H1 (cell line): Measurements from ENCODE around the gene DCP2. TPM values are rescaled to one million over a fixed set of nuclear protein-coding genes. Genes with fewer than 3 reads are reported as not detected.

Experiments used
- CTCF ChIA-PET: fragments of 300-600 bp; sonication (Branson Sonifier 250); formaldehyde crosslinking; loops from one replicate; lab custom pipeline; 2021; ENCODE audit not compliant: partially characterized antibody; lab: Charles Lee
- POLR2A ChIA-PET: fragments of 300-600 bp; sonication (Branson Sonifier 250); formaldehyde crosslinking; loops from one replicate; lab custom pipeline; 2021; ENCODE audit warnings: inconsistent platforms; ENCODE audit not compliant: partially characterized antibody; lab: Charles Lee
- DNase-seq, 2 experiments: peaks; one replicate each; pipeline versions ENCODE4 v3.0.0 to v3.0.0-alpha.2; 2010 to 2022; ENCODE audit warnings: low spot score in 2 of 2, low read depth in 1 of 2, mixed read lengths in 1 of 2
- FAIRE-seq: peaks from 2 replicates; lab custom pipeline; 2011; peaks lifted over from hg19 to GRCh38; lab: Jason Lieb, UNC
- H2AFZ ChIP-seq: 2 replicates; pipeline ENCODE4 v1.8.1; 2012; ENCODE audit warnings: low read length, inconsistent platforms
- H2AK5ac ChIP-seq: 2 replicates; pipeline ENCODE4 v1.6.1; 2013; ENCODE audit warnings: low read depth, low read length
- H2BK120ac ChIP-seq: replicated peaks from 2 replicates; pipeline ENCODE3; 2013; ENCODE audit warnings: low read depth, low read length, inconsistent platforms
- H2BK12ac ChIP-seq: 2 replicates; pipeline ENCODE4 v1.6.1; 2013; ENCODE audit warnings: low read depth, low read length
- H2BK15ac ChIP-seq: 2 replicates; pipeline ENCODE4 v1.6.1; 2013; ENCODE audit warnings: low read length
- H2BK20ac ChIP-seq: 2 replicates; pipeline ENCODE4 v1.6.1; 2013; ENCODE audit warnings: low read length
- H2BK5ac ChIP-seq: 2 replicates; pipeline ENCODE4 v1.6.1; 2013; ENCODE audit warnings: low read depth, low read length
- H3K14ac ChIP-seq: 2 replicates; pipeline ENCODE4 v1.6.1; 2013; ENCODE audit warnings: inconsistent platforms; ENCODE audit not compliant: insufficient read length
- H3K18ac ChIP-seq: 2 replicates; pipeline ENCODE4 v1.6.1; 2013; ENCODE audit warnings: low read length; ENCODE audit errors: extremely low read depth
- H3K23ac ChIP-seq: 2 replicates; pipeline ENCODE4 v1.6.1; 2013; ENCODE audit warnings: inconsistent platforms; ENCODE audit not compliant: insufficient read length
- H3K23me2 ChIP-seq: 2 replicates; pipeline ENCODE4 v1.6.1; 2013; ENCODE audit warnings: low read depth, low read length
- H3K27ac ChIP-seq: 2 replicates; pipeline ENCODE4 v1.6.1; 2011; ENCODE audit warnings: low read depth, low read length, inconsistent platforms
- H3K27me3 ChIP-seq, 4 experiments: replicated peaks in 1 of 4; 1 replicate in 1 of 4; 2 replicates in 3 of 4; pipeline versions ENCODE4 v1.6.1 to v1.8.1; 2011 to 2013; ENCODE audit warnings: low read length in 3 of 4, mild to moderate bottlenecking in 3 of 4, inconsistent platforms in 2 of 4, mixed read lengths in 2 of 4, moderate library complexity in 1 of 4; ENCODE audit not compliant: control insufficient read depth in 3 of 4, insufficient read depth in 3 of 4; ENCODE audit errors: extremely low read depth in 1 of 4
- H3K36me3 ChIP-seq, 4 experiments: 2 replicates each; pipeline versions ENCODE4 v1.6.1 to v1.8.1; 2011 to 2013; ENCODE audit warnings: mild to moderate bottlenecking in 4 of 4, low read length in 3 of 4, moderate library complexity in 2 of 4, control low read depth in 1 of 4, inconsistent platforms in 1 of 4; ENCODE audit not compliant: insufficient read depth in 4 of 4, control insufficient read depth in 2 of 4
- H3K4ac ChIP-seq: replicated peaks from 2 replicates; pipeline ENCODE3; 2013; ENCODE audit warnings: low read length, low read depth, mixed read lengths, inconsistent platforms; ENCODE audit not compliant: insufficient read length
- H3K4me1 ChIP-seq, 4 experiments: replicated peaks in 1 of 4; 1 replicate in 1 of 4; 2 replicates in 3 of 4; pipeline versions ENCODE4 v1.6.1 to v1.8.1; 2011 to 2013; ENCODE audit warnings: low read length in 3 of 4, inconsistent platforms in 2 of 4, mixed read lengths in 1 of 4; ENCODE audit not compliant: insufficient read depth in 4 of 4, control insufficient read depth in 3 of 4
- H3K4me2 ChIP-seq, 2 experiments: 2 replicates each; pipeline versions ENCODE4 v1.6.1 to v1.8.1; 2011 to 2013; ENCODE audit warnings: low read depth in 2 of 2, low read length in 2 of 2, control low read depth in 1 of 2, inconsistent platforms in 1 of 2, mild to moderate bottlenecking in 1 of 2; ENCODE audit not compliant: insufficient read depth in 1 of 2
- H3K4me3 ChIP-seq, 4 experiments: fragments of 200-600, 300-600 bp in 1 of 4; sonication (generic), shearing (Covaris generic), sonication (Bioruptor Twin) in 1 of 4; 2 replicates each; pipeline versions ENCODE4 v1.5.1 to v1.8.1; 2011 to 2016; ENCODE audit warnings: low read length in 4 of 4, low read depth in 3 of 4, control low read depth in 2 of 4, inconsistent platforms in 2 of 4, mild to moderate bottlenecking in 2 of 4, mixed read lengths in 1 of 4, moderate library complexity in 1 of 4; ENCODE audit not compliant: insufficient read depth in 2 of 4; ENCODE audit errors: extremely low read depth in 1 of 4
- H3K56ac ChIP-seq: replicated peaks from 2 replicates; pipeline ENCODE3; 2013; ENCODE audit warnings: low read depth, mild to moderate bottlenecking, mixed read lengths, low read length, inconsistent platforms; ENCODE audit not compliant: insufficient read length
- H3K79me1 ChIP-seq: 2 replicates; pipeline ENCODE4 v1.6.1; 2013; ENCODE audit warnings: low read depth, low read length, control low read depth
- H3K79me2 ChIP-seq, 2 experiments: 2 replicates each; pipeline versions ENCODE4 v1.6.1 to v1.8.1; 2012 to 2013; ENCODE audit warnings: low read length in 2 of 2, mild to moderate bottlenecking in 2 of 2, inconsistent platforms in 1 of 2; ENCODE audit not compliant: insufficient read depth in 2 of 2, control insufficient read depth in 1 of 2
- H3K9ac ChIP-seq, 4 experiments: replicated peaks in 1 of 4; 1 replicate in 1 of 4; 2 replicates in 3 of 4; pipeline versions ENCODE4 v1.6.1 to v1.8.1; 2011 to 2013; ENCODE audit warnings: low read depth in 3 of 4, low read length in 3 of 4, control low read depth in 2 of 4, mild to moderate bottlenecking in 2 of 4, moderate library complexity in 2 of 4, inconsistent platforms in 1 of 4; ENCODE audit errors: extremely low read depth in 1 of 4
- H3K9me3 ChIP-seq, 2 experiments: 2 replicates each; pipeline versions ENCODE4 v1.6.1 to v1.8.1; 2012 to 2013; ENCODE audit warnings: mild to moderate bottlenecking in 2 of 2, moderate library complexity in 2 of 2, control low read depth in 1 of 2, inconsistent platforms in 1 of 2, low read depth in 1 of 2, low read length in 1 of 2, mixed read lengths in 1 of 2; ENCODE audit not compliant: insufficient read depth in 2 of 2
- H4K20me1 ChIP-seq, 2 experiments: replicated peaks in 1 of 2; 2 replicates each; pipeline versions ENCODE3 to v1.8.1; 2011 to 2013; ENCODE audit warnings: inconsistent platforms in 2 of 2, low read length in 2 of 2, mild to moderate bottlenecking in 1 of 2; ENCODE audit not compliant: insufficient read depth in 2 of 2, control insufficient read depth in 1 of 2
- H4K5ac ChIP-seq: 2 replicates; pipeline ENCODE4 v1.6.1; 2013; ENCODE audit warnings: low read length, low read depth, mixed read lengths, inconsistent platforms; ENCODE audit not compliant: insufficient read length
- H4K8ac ChIP-seq: 2 replicates; pipeline ENCODE4 v1.8.0; 2013; ENCODE audit warnings: mild to moderate bottlenecking, moderate library complexity, low read length, inconsistent platforms; ENCODE audit not compliant: insufficient read depth; ENCODE audit errors: extremely low read depth
- H4K91ac ChIP-seq: replicated peaks from 2 replicates; pipeline ENCODE3; 2013; ENCODE audit warnings: low read length, mixed read lengths, inconsistent platforms; ENCODE audit not compliant: insufficient read length
- BACH1 ChIP-seq: IDR thresholded peaks from 2 replicates; pipeline ENCODE4 v1.6.1; 2012; ENCODE audit warnings: low read length, improper control_type of control experiment
- BCL11A ChIP-seq, 2 experiments: IDR thresholded peaks; one replicate each; pipeline ENCODE4 v1.6.1; 2011; ENCODE audit warnings: low read depth in 2 of 2, low read length in 2 of 2, mild to moderate bottlenecking in 2 of 2
- CTBP2 ChIP-seq: IDR thresholded peaks from 2 replicates; pipeline ENCODE4 v1.7.0; 2011; ENCODE audit warnings: borderline replicate concordance, mild to moderate bottlenecking, moderate library complexity, mixed read lengths, low read length; ENCODE audit not compliant: insufficient read depth, insufficient read length
- FOSL1 ChIP-seq: IDR thresholded peaks from 2 replicates; pipeline ENCODE4 v1.6.1; 2011; ENCODE audit warnings: mild to moderate bottlenecking, low read depth, low read length, moderate library complexity; ENCODE audit not compliant: insufficient read depth
- HDAC2 ChIP-seq, 2 experiments: fragments of 300-600 bp in 1 of 2; sonication (generic) in 1 of 2; IDR thresholded peaks; 2 replicates each; pipeline ENCODE4 v1.6.1; 2011 to 2012; ENCODE audit warnings: low read depth in 2 of 2, low read length in 2 of 2, mild to moderate bottlenecking in 2 of 2, moderate library complexity in 2 of 2, borderline replicate concordance in 1 of 2, inconsistent platforms in 1 of 2
- MAFK ChIP-seq: IDR thresholded peaks from 2 replicates; pipeline ENCODE4 v1.6.1; 2012; ENCODE audit warnings: low read depth, mild to moderate bottlenecking, improper control_type of control experiment, low read length
- POU5F1 ChIP-seq: IDR thresholded peaks from 2 replicates; pipeline ENCODE4 v1.6.1; 2011; ENCODE audit warnings: low read depth, mild to moderate bottlenecking, low read length, moderate library complexity
- SP2 ChIP-seq: IDR thresholded peaks from 2 replicates; pipeline ENCODE4 v1.6.1; 2012; ENCODE audit warnings: mild to moderate bottlenecking, low read length, inconsistent platforms
- SRF ChIP-seq: IDR thresholded peaks from 2 replicates; pipeline ENCODE4 v1.6.1; 2011; ENCODE audit warnings: mild to moderate bottlenecking, low read depth, low read length, moderate library complexity
- TAF1 ChIP-seq: IDR thresholded peaks from 2 replicates; pipeline ENCODE4 v1.6.1; 2011; ENCODE audit warnings: mild to moderate bottlenecking, low read depth, low read length
- WGBS, 2 experiments: shearing (Covaris generic) in 1 of 2; methylation state at CpG; one replicate each; pipeline versions ENCODE4 v1.1.6 to v1.1.7; 2013 to 2015; ENCODE audit warnings: low lambda C conversion rate in 2 of 2, mixed read lengths in 2 of 2, inconsistent platforms in 1 of 2, low coverage in 1 of 2, missing lambda C conversion rate in 1 of 2; ENCODE audit not compliant: insufficient replicate concordance in 2 of 2, insufficient coverage in 1 of 2, insufficient read length in 1 of 2; ENCODE audit errors: extremely low coverage in 1 of 2, missing lambda C conversion rate in 1 of 2; 5-methylcytosine and 5-hydroxymethylcytosine counted together
- polyA plus RNA-seq, 7 experiments: library from polyadenylated mRNA; depleted of rRNA in 3 of 7; stranded (reverse) in 5 of 7; unstranded in 2 of 7; fragments of >200 nt in 5 of 7; fragments of 200-250 nt in 2 of 7; gene quantifications; 1 replicate in 5 of 7; 2 replicates in 1 of 7; 4 replicates in 1 of 7; pipeline versions ENCODE4 v1.2.1 to v1.2.3, GENCODE V29; 2011 to 2013; ENCODE audit warnings: missing spikeins in 2 of 7, mixed read lengths in 2 of 7
- total RNA-seq: library from RNA; stranded (reverse); fragmentation: NEBNext Ultra II Directional; extraction: Animal tissue kit (Norgen Biotek cat#: 25700); gene quantifications from 2 replicates; pipeline ENCODE4 v1.2.1, GENCODE V29; 2021

DCP2 gene
- total and polyA plus RNA-seq, 2 of the 8 experiments (the other 6 are each of a cell fraction or from before 2014, with no cell fraction given): 14.4 to 162 TPM

DNA sequence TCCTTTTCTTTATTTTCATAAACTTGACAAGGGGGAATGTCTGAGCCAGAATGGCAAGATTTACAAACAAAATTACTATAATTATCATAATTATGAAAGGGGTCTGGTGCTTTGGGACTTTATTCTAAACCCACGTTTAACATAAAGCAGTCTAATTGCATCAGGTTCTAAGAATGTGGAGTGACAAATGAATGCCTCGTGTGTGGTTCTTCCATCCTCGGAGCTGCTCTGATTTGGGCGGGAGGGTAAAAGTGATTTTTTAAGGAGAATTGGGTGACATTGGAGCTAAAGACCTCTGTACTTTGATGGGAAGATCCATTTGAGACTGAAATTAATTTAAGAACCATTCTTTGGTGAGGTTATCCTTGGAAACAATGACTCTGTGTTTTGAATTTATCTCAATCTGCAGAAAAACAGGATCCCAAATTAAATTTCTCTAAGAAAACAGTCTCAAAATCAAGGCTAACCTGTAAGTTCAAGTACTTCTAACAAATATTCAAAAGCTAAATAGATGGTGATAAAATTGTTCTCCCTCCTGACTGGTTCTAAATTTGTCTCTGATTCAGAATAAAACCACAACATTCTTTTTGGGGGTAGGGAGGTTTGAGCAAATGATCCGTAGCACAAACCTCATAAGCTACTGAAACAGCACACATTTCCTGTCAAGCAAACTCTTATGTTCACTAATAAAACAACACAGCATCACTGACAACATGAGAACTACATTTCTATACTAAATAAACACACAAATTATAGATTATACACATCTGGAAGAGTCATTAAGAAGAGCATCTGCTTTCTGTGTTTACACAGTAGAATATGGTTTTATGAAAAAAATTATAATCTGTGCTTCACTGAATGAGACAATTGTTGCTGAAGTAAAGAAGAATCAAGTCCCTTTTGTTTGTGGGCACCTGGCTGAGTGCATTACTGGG, 85.5 kb downstream of the DCP2 start:
- Histone ChIP-seq H3K4me3 (no peak overlapping the region), H4K20me1 (no peaks in the 10 kb centered on the region)
- FAIRE-seq: no peak
- TF ChIP-seq BCL11A (IDR thresholded peaks at IDR 0.05; ENCODE audit: low read depth in 2 of 2, low read length in 2 of 2): no peak
- TF ChIP-seq TAF1: no peak
- no peak for TF ChIP-seq HDAC2 (IDR thresholded peaks at IDR 0.05; ENCODE audit: borderline replicate concordance in 1 of 2, low read depth in 2 of 2, low read length in 2 of 2)
- no peak for TF ChIP-seq POU5F1
- no peak for TF ChIP-seq SRF
- no peak for TF ChIP-seq SP2
- no peak for TF ChIP-seq MAFK
- no peak for TF ChIP-seq FOSL1
- TF ChIP-seq CTBP2: no peak
- TF ChIP-seq BACH1: no peak

More for the DNA sequence above, 85.5 kb downstream of the DCP2 start:
- H4K8ac ChIP-seq: no peak overlapping the region
- no peak overlapping the region for H3K18ac ChIP-seq
- H3K4ac ChIP-seq: no peak overlapping the region
- no peak overlapping the region for H2BK12ac ChIP-seq
- H4K5ac ChIP-seq: no peak overlapping the region
- no peak overlapping the region for H2BK5ac ChIP-seq
- H3K9me3 ChIP-seq: no peaks in the 10 kb centered on the region
- no peak overlapping the region for H3K23ac ChIP-seq
- H3K79me2 ChIP-seq: no peaks in the 10 kb centered on the region
- no peak overlapping the region for H2BK15ac ChIP-seq
- H3K4me1 ChIP-seq: no peaks in the 10 kb centered on the region
- H3K27me3 ChIP-seq: no peaks in the 10 kb centered on the region
- no peak overlapping the region for H3K4me2 ChIP-seq
- ChIA-PET CTCF (interaction anchor here (1.0 to 1.2 kb wide), 2 partner anchors 7 to 62 kb away, joined by 4 to 6 read pairs; no protein-coding TSS in a partner anchor), POLR2A (interaction anchor here (0.6 kb wide), 1 partner anchor 31 kb away, joined by 3 read pairs; no protein-coding TSS in a partner anchor)
- no peak overlapping the region for H3K27ac ChIP-seq
- DNase-seq: no peak
- H4K91ac ChIP-seq: no peak overlapping the region
- no peak overlapping the region for H3K9ac ChIP-seq
- H3K14ac ChIP-seq: no peak overlapping the region
- no peak overlapping the region for H2BK120ac ChIP-seq
- H2AK5ac ChIP-seq: no peak overlapping the region
- no peaks in the 10 kb centered on the region for H3K23me2 ChIP-seq
- no peak overlapping the region for H2AFZ ChIP-seq
- H3K79me1 ChIP-seq: no peaks in the 10 kb centered on the region
- H3K36me3 ChIP-seq: peaks cover 0 to 8% (median 3%) of the 10 kb centered on the region in 4 experiments; a peak in 2 of 8 replicates
- 66% methylated on average over 5 of the region's 5 CpGs; no CpG with 5 or more reads in 1 of the 2 experiments for WGBS, 2 experiments
- H2BK20ac ChIP-seq: no peak overlapping the region
- no peak overlapping the region for H3K56ac ChIP-seq
